VCaP (cell line): ENCODE data around the gene PGM1.

Experiments
- H3K27ac ChIP-seq: fragments of 450-650 bp; 2 replicates; pipeline ENCODE4 v1.5.1; 2017
- CTCF ChIP-seq: fragments of 450-650 bp; conservative IDR thresholded peaks from 2 replicates; pipeline ENCODE4 v1.5.1; 2017; ENCODE audit warnings: mild to moderate bottlenecking, moderate library complexity

The PGM1 gene

GRCh38 chr1:63617450-63617849 lies 24.2 kb downstream of the PGM1 start:
- no peak overlapping the region for H3K27ac ChIP-seq
- no peak for TF ChIP-seq CTCF

GRCh38 chr1:63618011-63618410 lies 24.8 kb downstream of the PGM1 start:
- no peak for TF ChIP-seq CTCF
- no peak overlapping the region for H3K27ac ChIP-seq

GRCh38 chr1:63619558-63619957 lies 26.3 kb downstream of the PGM1 start:
- H3K27ac ChIP-seq: no peak overlapping the region
- TF ChIP-seq CTCF: no peak

GRCh38 chr1:63620671-63621070 lies 27.5 kb downstream of the PGM1 start:
- no peak for TF ChIP-seq CTCF
- H3K27ac ChIP-seq: peak overlapping the region; percentile 48

GRCh38 chr1:63621075-63621474 lies 27.9 kb downstream of the PGM1 start:
- TF ChIP-seq CTCF: no peak
- peak overlapping the region; percentile 48 for H3K27ac ChIP-seq

- H3K27ac ChIP-seq: peak overlapping the region; percentile 48
- TF ChIP-seq CTCF: no peak
These were observed 28.5 kb downstream of the PGM1 start for GRCh38 chr1:63621698-63622097.

- no peak for TF ChIP-seq CTCF
- H3K27ac ChIP-seq: no peak overlapping the region
These were observed 29.8 kb downstream of the PGM1 start for GRCh38 chr1:63622849-63623566.
